ENCODE results near the gene KCNQ5. TPM values are rescaled to one million over a fixed set of nuclear protein-coding genes. Genes with fewer than 3 reads are reported as not detected.

The KCNQ5 gene
- total and polyA plus RNA-seq, 10 of the 15 experiments (the other 5 are each of a cell fraction or from before 2014, with no cell fraction given) = 0.60 to 16.2 (median 3.2) TPM

GRCh38 chr6:72940265-72940664 is 318.4 kb downstream of the KCNQ5 start:
- TF ChIP-seq ZNF384 (IDR thresholded peaks at IDR 0.05; ENCODE audit: borderline replicate concordance, low read depth, low read length) (no peak), RAD51 (IDR thresholded peaks at IDR 0.05) (no peak), NFYA (IDR thresholded peaks at IDR 0.05; ENCODE audit: borderline replicate concordance, low read depth, low read length) (no peak), CREB1 (IDR thresholded peaks at IDR 0.05; ENCODE audit: low read depth) (no peak), ATF3 (IDR thresholded peaks at IDR 0.05; ENCODE audit: borderline replicate concordance, extremely low read depth, low read depth, low read length) (no peak)
- DNase-seq (ENCODE audit: low read depth, low spot score) (no peak), FAIRE-seq (no peak), ATAC-seq (no peak)
- intact Hi-C loops (cut with micrococcal nuclease; ENCODE audit: unreplicated experiment) = no loop called here
- no TSS peak for BruUV-seq (replicated peaks)
- H2AFZ ChIP-seq (ENCODE audit: control insufficient read depth, low read depth, low read length) = no peak overlapping the region
- WGBS (ENCODE audit: insufficient coverage, insufficient replicate concordance, low lambda C conversion rate, missing lambda C conversion rate) = 98% methylated on average over 7 of the region's 7 CpGs
- H3K4me3 ChIP-seq = no peak overlapping the region
- POLR2A ChIA-PET = no interaction called here
- no peaks in the 10 kb centered on the region for H3K4me1 ChIP-seq (ENCODE audit: control insufficient read depth, insufficient read depth, low read length)
- no peaks in the 10 kb centered on the region for H3K9me3 ChIP-seq (replicated peaks; ENCODE audit: control insufficient read depth, insufficient read depth, low read length)
- H3K79me2 ChIP-seq (ENCODE audit: control insufficient read depth, insufficient read depth, low read length) = no peaks in the 10 kb centered on the region
- RAD21 ChIA-PET (ENCODE audit: unreplicated experiment) = no interaction called here
- SMC1A ChIA-PET (ENCODE audit: uncharacterized antibody, unreplicated experiment) = no interaction called here
- CTCF ChIA-PET = interaction anchor here (0.6 kb wide), 1 partner anchor 48 kb away, joined by 3 read pairs; no protein-coding TSS in a partner anchor
- no peak overlapping the region for H3K4me2 ChIP-seq (ENCODE audit: control insufficient read depth, insufficient read depth)
- H3K27me3 ChIP-seq (replicated peaks in 1 of 2; ENCODE audit: control insufficient read depth in 2 of 2, insufficient read depth in 2 of 2, low read length in 1 of 2) = no peaks in the 10 kb centered on the region
- H4K20me1 ChIP-seq (ENCODE audit: control insufficient read depth, insufficient read depth) = no peaks in the 10 kb centered on the region
- in situ Hi-C loops (cut with MboI) = no loop called here
- H3K9ac ChIP-seq (ENCODE audit: control insufficient read depth, insufficient read depth, low read length) = no peak overlapping the region
- H3K36me3 ChIP-seq (ENCODE audit: control insufficient read depth in 2 of 2, insufficient read depth in 2 of 2, low read length in 1 of 2) = no peaks in the 10 kb centered on the region; a peak in 1 of 4 replicates
- H3K27ac ChIP-seq (ENCODE audit: control insufficient read depth, insufficient read depth) = no peak overlapping the region

- no TSS peak for BruUV-seq (replicated peaks)
- intact Hi-C loops (cut with micrococcal nuclease; ENCODE audit: unreplicated experiment) = no loop called here
- ATAC-seq (no peak), DNase-seq (ENCODE audit: low read depth, low spot score) (no peak), FAIRE-seq (no peak)
- Histone ChIP-seq H3K4me2 (ENCODE audit: control insufficient read depth, insufficient read depth) (no peak overlapping the region), H3K4me3 (no peak overlapping the region), H3K36me3 (ENCODE audit: control insufficient read depth in 2 of 2, insufficient read depth in 2 of 2, low read length in 1 of 2) (no peaks in the 10 kb centered on the region; a peak in 1 of 4 replicates), H4K20me1 (ENCODE audit: control insufficient read depth, insufficient read depth) (no peaks in the 10 kb centered on the region), H3K79me2 (ENCODE audit: control insufficient read depth, insufficient read depth, low read length) (no peaks in the 10 kb centered on the region), H3K9me3 (replicated peaks; ENCODE audit: control insufficient read depth, insufficient read depth, low read length) (no peaks in the 10 kb centered on the region), H3K9ac (ENCODE audit: control insufficient read depth, insufficient read depth, low read length) (no peak overlapping the region), H3K27me3 (replicated peaks in 1 of 2; ENCODE audit: control insufficient read depth in 2 of 2, insufficient read depth in 2 of 2, low read length in 1 of 2) (no peaks in the 10 kb centered on the region), H3K4me1 (ENCODE audit: control insufficient read depth, insufficient read depth, low read length) (no peaks in the 10 kb centered on the region), H2AFZ (ENCODE audit: control insufficient read depth, low read depth, low read length) (no peak overlapping the region), H3K27ac (ENCODE audit: control insufficient read depth, insufficient read depth) (no peak overlapping the region)
- in situ Hi-C loops (cut with MboI) = no loop called here
- ChIA-PET POLR2A (no interaction called here), SMC1A (ENCODE audit: uncharacterized antibody, unreplicated experiment) (no interaction called here), CTCF (no interaction called here), RAD21 (ENCODE audit: unreplicated experiment) (interaction anchor here (1.1 kb wide), 1 partner anchor 258 kb away, joined by 3 read pairs; no protein-coding TSS in a partner anchor)
- WGBS (ENCODE audit: insufficient coverage, insufficient replicate concordance, low lambda C conversion rate, missing lambda C conversion rate) = 15% methylated on average over 1 of the region's 1 CpG
- TF ChIP-seq E4F1 (IDR thresholded peaks at IDR 0.05; ENCODE audit: borderline replicate concordance, partially characterized antibody) = no peak
- TF ChIP-seq SMAD5 (IDR thresholded peaks at IDR 0.05; ENCODE audit: low read depth) = no peak
- TF ChIP-seq SP1 (IDR thresholded peaks at IDR 0.05; ENCODE audit: low read depth, low read length) = no peak
- no peak for TF ChIP-seq IKZF1 (conservative IDR thresholded peaks at IDR 0.05)
- TF ChIP-seq MYC (IDR thresholded peaks at IDR 0.05; ENCODE audit: insufficient read depth, insufficient read length, insufficient replicate concordance, low read length, severe bottlenecking) = no peak
- no peak for TF ChIP-seq FOXM1 (IDR thresholded peaks at IDR 0.05; ENCODE audit: low read depth, low read length)
- TF ChIP-seq NR2C1 (IDR thresholded peaks at IDR 0.05) = no peak
- no peak for TF ChIP-seq ZNF384 (IDR thresholded peaks at IDR 0.05; ENCODE audit: borderline replicate concordance, low read depth, low read length)
- TF ChIP-seq SRF (IDR thresholded peaks at IDR 0.05; ENCODE audit: low read depth in 2 of 2, low read length in 2 of 2) = no peak
- no peak for TF ChIP-seq RUNX3 (IDR thresholded peaks at IDR 0.05; ENCODE audit: low read length)
- TF ChIP-seq ELK1 (IDR thresholded peaks at IDR 0.05; ENCODE audit: low read depth, low read length) = no peak
These were observed 319.4 kb downstream of the KCNQ5 start for GRCh38 chr6:72941263-72941662.

All from GM12878 (cell line).